HG02970 (cell line): Measurements from ENCODE around the gene ZAR1.
"Not testable (repeated sequence)": the region's sequence is repeated elsewhere in the genome, so short reads cannot be mapped to it uniquely, and the experiment has no call there.

Source experiments
- ATAC-seq: cut with Tn5 transposase; IDR thresholded peaks from one replicate; pipeline ENCODE4 v1.9.1; 2021; ENCODE audit warnings: mild to moderate bottlenecking, moderate library complexity, moderate number of reproducible peaks; ENCODE audit not compliant: unreplicated experiment, low FRiP score

The ZAR1 gene

DNA sequence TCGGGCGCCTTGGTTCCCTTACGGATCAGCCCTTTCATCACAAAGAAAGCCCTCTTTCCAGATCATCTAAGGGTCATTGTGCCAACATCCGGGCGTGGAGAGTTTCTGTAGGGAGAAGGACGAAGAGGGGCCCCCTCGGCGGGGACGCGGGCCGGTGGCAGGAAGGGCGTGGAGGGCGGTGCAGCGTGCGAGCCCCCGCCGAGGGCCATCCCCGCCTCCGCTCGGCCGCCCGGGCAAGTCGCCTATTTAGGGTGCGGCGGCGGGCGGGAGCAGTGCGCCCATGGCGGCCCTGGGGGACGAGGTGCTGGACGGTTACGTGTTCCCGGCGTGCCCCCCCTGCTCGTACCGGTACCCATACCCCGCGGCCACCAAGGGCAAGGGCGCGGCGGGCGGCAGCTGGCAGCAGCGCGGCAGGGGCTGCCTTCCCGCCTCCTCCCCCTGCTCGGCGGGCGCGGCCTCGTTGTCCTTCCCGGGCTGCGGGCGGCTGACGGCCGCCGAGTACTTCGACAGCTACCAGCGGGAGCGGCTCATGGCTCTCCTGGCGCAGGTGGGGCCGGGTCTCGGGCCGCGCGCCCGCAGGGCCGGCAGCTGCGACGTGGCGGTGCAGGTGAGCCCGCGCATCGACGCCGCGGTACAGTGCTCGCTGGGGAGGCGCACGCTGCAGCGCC, at the start of gene ZAR1:
Gene ZAR1, plus strand, starts transcription at position 241 of the 668 bp plus-strand sequence. Its CDS starts 40 bp downstream, at position 281.
- ATAC-seq = no peak

DNA sequence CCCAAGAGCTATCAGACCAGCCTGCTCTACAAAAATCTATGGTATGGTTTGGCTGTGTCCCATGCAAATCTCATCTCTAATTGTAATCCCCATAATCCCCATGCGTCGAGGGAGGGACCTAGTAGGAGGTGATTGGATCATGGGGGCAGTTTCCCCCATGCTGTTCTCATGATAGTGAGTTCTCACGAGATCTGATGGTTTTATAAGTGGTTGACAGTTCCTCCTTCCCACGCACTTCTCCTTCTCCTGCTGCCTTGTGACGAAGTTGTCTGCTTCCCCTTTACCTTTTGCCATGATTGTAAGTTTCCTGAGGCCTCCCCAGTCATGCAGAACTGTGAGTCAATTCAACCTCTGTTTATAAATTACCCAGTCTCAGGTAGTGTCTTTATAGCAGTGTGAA, 49.1 kb upstream of the ZAR1 start:
- not testable (repeated sequence) for ATAC-seq

GRCh38 chr4:48445704-48446103, 44.3 kb upstream of the ZAR1 start:
- no peak for ATAC-seq

GRCh38 chr4:48446642-48447041, 43.4 kb upstream of the ZAR1 start:
- no peak for ATAC-seq

DNA sequence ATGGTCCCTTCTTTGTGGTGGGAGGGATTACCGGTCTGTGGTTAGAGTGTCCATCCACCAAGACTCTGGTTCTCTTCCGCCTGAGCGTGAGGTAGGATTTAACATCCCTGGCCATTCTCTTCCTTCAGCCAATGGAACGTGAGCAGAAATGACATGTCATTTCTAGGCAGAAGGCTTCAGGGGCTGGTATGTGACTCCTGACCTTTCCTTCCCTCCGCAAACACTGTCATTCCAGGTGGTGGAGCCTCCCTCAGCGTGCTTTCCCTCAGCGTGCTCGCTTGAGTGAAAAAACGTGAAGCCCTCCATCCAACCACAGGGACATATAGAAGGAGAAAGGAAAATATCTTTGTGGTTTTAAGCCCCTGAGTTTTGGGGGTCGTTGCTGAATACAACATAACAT, 40.9 kb upstream of the ZAR1 start:
- no peak for ATAC-seq

DNA sequence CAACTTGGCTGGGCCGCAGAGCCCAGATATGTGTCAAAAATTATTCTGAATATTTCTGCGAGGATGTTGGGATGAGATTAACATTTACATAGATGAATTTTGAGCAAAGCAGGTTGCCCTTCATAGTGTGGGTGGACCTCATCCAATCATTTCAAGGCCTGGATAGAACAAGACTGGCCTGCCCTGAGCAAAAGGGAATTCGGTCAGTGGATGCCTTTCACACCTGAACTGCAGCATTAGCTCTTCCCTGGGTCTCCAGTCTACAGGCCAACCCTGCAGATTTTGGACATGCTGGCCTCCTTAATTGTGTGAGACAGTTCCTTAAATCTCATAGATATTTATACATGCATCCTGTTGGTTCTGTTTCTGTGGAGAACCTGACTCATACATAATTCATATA, 39.3 kb upstream of the ZAR1 start:
- no peak for ATAC-seq

DNA sequence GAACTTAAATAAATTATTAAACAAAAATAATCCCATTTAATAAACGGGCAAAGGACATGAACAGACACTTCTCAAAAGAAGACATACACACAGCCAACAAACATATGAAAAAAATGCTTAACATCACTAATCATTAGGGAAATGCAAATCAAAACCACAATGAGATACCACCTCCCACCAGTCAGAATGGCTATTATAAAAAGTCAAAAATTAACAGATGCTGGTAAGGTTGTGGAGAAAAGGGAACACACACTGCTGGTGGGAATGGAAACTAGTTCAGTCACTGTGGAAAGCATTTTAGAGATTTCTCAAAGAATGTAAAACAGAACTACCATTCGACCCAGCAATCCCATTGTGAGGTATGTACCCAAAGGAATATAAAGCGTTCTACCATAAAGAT, 38.4 kb upstream of the ZAR1 start:
- not testable (repeated sequence) for ATAC-seq

- ATAC-seq = no peak
Observed at GRCh38 chr4:48454591-48454990, 35.5 kb upstream of the ZAR1 start.

DNA sequence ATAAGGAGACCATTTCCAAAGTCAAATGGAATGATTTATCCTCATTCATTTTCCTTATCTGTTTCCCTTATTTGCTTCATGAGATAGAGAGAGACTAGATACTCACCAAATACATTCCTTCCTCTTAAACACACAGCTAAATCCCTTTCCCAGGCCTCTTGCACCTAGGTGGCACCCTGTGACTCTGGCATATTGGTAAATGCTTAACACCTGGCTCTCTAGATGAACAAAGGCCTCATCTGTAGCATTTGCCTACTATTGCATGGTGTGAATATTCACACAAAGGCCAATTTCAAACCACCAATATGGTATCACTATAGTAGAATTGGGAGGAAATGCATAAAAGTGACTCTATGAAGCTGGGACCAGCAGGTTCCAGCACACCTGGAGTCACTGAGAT, 29.1 kb upstream of the ZAR1 start:
- ATAC-seq = no peak

DNA sequence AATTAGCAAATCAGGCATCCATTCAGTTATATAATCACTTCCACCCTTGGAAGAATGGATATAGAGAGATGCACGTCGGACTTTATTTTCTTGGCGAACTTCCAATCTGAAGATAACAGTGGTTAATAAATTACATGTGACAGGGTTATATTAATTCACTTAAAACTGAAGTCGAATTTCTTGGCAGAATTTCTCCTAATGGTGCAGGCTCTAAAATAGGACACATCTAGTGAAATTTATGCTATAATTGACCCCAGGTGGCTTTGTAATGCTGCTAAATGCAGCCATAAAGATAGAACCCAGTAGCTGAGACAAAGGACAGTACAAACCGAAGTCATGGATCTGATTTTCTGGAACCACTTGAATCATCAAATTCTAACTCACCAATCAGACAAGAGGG, 27.7 kb upstream of the ZAR1 start:
- ATAC-seq = no peak

- no peak for ATAC-seq
Observed at GRCh38 chr4:48467442-48467841, 22.6 kb upstream of the ZAR1 start.

DNA sequence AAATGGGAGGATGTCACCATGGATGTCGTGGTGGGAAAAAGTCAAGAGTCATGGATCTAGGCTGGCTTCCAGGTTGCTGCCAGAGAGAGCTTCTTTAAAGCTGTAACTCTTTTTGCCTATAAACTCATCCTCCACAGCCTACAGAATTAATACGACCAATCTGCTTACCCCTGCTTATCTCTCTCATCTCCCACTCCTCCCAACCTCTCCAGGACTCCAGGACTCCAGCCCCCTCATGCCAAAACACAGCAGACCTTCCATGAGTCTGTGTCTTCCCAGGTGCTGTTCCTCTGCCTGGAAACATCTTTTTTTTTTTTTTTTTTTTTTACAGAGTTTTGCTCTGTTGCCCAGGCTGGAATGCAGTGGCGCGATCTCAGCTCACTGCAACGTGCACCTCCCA, 22.2 kb upstream of the ZAR1 start:
- no peak for ATAC-seq

GRCh38 chr4:48470137-48470536, 19.9 kb upstream of the ZAR1 start:
- no peak for ATAC-seq

GRCh38 chr4:48470570-48470969, 19.5 kb upstream of the ZAR1 start:
- ATAC-seq = no peak

- no peak for ATAC-seq
Observed at GRCh38 chr4:48472794-48473193, 17.3 kb upstream of the ZAR1 start.

- ATAC-seq = no peak
Observed at GRCh38 chr4:48475770-48476169, 14.3 kb upstream of the ZAR1 start.

DNA sequence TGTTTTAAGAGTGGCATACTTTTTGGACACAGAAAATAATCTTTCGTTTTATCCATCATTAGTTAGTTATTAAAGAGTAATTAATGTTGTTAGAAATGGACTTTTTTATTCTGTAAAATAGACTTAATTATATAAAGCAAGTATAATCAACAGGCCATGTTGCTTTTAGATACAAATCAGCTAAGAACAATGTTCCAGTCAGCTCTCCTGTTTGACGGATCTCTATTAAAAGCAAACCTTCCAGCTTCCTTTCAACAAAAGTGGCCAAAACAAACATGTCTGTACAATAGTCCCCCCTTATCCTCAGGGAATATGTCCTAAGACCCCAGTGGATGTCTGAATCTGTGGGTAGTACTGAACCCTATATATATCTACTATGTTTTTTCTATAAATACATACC, 11.8 kb upstream of the ZAR1 start:
- ATAC-seq = no peak

DNA sequence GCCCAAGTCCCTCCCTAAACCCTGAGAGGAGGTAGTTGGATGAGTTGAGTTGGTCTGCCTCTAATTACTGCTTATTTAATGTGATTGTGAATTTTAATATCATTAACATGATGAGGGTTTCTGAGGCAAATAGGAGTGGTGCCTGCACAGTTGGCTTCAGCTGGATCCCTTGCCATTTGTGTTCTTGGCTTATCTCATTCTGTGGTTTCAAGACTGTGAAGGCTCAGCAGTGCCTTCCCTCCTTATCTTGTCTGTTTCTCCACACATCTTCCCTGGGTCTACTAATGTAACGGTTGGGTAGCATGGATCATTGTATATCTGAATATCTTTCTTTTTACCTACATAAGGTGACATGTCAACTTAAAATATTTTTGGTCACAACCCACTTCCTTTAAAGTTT, 8.5 kb upstream of the ZAR1 start:
- no peak for ATAC-seq

- no peak for ATAC-seq
Observed at GRCh38 chr4:48483006-48483776, 6.9 kb upstream of the ZAR1 start, which contains the start of gene SLC10A4. SLC10A4 (plus strand) TSS chr4:48483343; CDS start chr4:48483562, 219 bp downstream.

DNA sequence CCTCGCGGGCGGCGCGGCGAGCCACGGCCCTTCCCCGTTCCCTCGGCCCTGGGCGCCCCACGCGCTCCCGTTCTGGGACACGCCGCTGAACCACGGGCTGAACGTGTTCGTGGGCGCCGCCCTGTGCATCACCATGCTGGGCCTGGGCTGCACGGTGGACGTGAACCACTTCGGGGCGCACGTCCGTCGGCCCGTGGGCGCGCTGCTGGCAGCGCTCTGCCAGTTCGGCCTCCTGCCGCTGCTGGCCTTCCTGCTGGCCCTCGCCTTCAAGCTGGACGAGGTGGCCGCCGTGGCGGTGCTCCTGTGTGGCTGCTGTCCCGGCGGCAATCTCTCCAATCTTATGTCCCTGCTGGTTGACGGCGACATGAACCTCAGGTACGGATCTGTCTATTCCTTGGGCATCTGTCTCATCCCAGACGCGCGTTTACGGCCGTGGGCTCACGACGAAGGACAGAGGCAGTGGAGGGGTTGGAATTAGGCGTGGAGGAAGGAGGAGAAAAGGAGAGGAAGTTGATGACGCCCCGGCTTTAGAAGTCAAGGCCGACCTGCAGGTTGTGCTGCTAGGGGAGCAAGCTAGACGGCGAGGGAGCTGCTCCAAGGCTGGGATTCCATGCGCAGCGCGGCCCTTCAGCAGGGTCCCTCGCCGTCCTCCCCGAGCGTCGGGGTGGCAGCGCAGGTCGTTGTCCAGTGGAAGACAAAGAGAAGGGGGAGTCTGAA, 6.1 kb upstream of the ZAR1 start:
- ATAC-seq = no peak

DNA sequence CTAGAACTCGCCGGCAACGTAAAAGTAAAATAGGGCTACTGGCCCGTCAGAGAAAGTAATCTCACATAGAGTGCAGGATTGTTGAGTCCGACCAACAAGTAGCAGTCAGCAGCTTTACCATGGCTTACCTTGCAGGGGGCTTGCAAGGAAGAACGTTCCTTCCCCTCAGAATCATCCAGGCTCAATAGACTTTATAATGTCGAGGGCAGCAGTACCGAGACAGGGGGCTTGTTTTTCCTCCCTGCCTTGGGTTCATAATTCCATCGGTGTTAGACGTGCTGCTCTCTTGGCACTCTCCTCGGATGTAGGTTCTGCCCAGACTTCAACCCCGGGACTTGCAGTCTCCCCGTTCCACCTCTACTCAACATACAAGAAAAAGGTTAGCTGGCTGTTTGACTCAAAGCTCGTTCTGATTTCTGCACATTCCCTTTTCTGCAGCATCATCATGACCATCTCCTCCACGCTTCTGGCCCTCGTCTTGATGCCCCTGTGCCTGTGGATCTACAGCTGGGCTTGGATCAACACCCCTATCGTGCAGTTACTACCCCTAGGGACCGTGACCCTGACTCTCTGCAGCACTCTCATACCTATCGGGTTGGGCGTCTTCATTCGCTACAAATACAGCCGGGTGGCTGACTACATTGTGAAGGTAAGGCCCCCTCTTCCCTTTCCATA, 5.4 kb upstream of the ZAR1 start:
- no peak for ATAC-seq
